H1 (cell line): Measurements from ENCODE around the gene ASB3. TPM values are rescaled to one million over a fixed set of nuclear protein-coding genes. Genes with fewer than 3 reads are reported as not detected.
"Not testable (repeated sequence)": the region's sequence is repeated elsewhere in the genome, so short reads cannot be mapped to it uniquely, and the experiment has no call there.

Experiments
- CTCF ChIA-PET: fragments of 300-600 bp; sonication (Branson Sonifier 250); formaldehyde crosslinking; loops from one replicate; lab custom pipeline; 2021; ENCODE audit not compliant: partially characterized antibody; lab: Charles Lee
- POLR2A ChIA-PET: fragments of 300-600 bp; sonication (Branson Sonifier 250); formaldehyde crosslinking; loops from one replicate; lab custom pipeline; 2021; ENCODE audit warnings: inconsistent platforms; ENCODE audit not compliant: partially characterized antibody; lab: Charles Lee
- DNase-seq, 2 experiments: peaks; one replicate each; pipeline versions ENCODE4 v3.0.0 to v3.0.0-alpha.2; 2010 to 2022; ENCODE audit warnings: low spot score in 2 of 2, low read depth in 1 of 2, mixed read lengths in 1 of 2
- FAIRE-seq: peaks from 2 replicates; lab custom pipeline; 2011; peaks lifted over from hg19 to GRCh38; lab: Jason Lieb, UNC
- H2AFZ ChIP-seq: 2 replicates; pipeline ENCODE4 v1.8.1; 2012; ENCODE audit warnings: low read length, inconsistent platforms
- H2AK5ac ChIP-seq: 2 replicates; pipeline ENCODE4 v1.6.1; 2013; ENCODE audit warnings: low read depth, low read length
- H2BK120ac ChIP-seq: replicated peaks from 2 replicates; pipeline ENCODE3; 2013; ENCODE audit warnings: low read depth, low read length, inconsistent platforms
- H2BK12ac ChIP-seq: 2 replicates; pipeline ENCODE4 v1.6.1; 2013; ENCODE audit warnings: low read depth, low read length
- H2BK15ac ChIP-seq: 2 replicates; pipeline ENCODE4 v1.6.1; 2013; ENCODE audit warnings: low read length
- H2BK20ac ChIP-seq: 2 replicates; pipeline ENCODE4 v1.6.1; 2013; ENCODE audit warnings: low read length
- H2BK5ac ChIP-seq: 2 replicates; pipeline ENCODE4 v1.6.1; 2013; ENCODE audit warnings: low read depth, low read length
- H3K14ac ChIP-seq: 2 replicates; pipeline ENCODE4 v1.6.1; 2013; ENCODE audit warnings: inconsistent platforms; ENCODE audit not compliant: insufficient read length
- H3K18ac ChIP-seq: 2 replicates; pipeline ENCODE4 v1.6.1; 2013; ENCODE audit warnings: low read length; ENCODE audit errors: extremely low read depth
- H3K23ac ChIP-seq: 2 replicates; pipeline ENCODE4 v1.6.1; 2013; ENCODE audit warnings: inconsistent platforms; ENCODE audit not compliant: insufficient read length
- H3K23me2 ChIP-seq: 2 replicates; pipeline ENCODE4 v1.6.1; 2013; ENCODE audit warnings: low read depth, low read length
- H3K27ac ChIP-seq: 2 replicates; pipeline ENCODE4 v1.6.1; 2011; ENCODE audit warnings: low read depth, low read length, inconsistent platforms
- H3K27me3 ChIP-seq, 4 experiments: replicated peaks in 1 of 4; 1 replicate in 1 of 4; 2 replicates in 3 of 4; pipeline versions ENCODE4 v1.6.1 to v1.8.1; 2011 to 2013; ENCODE audit warnings: low read length in 3 of 4, mild to moderate bottlenecking in 3 of 4, inconsistent platforms in 2 of 4, mixed read lengths in 2 of 4, moderate library complexity in 1 of 4; ENCODE audit not compliant: control insufficient read depth in 3 of 4, insufficient read depth in 3 of 4; ENCODE audit errors: extremely low read depth in 1 of 4
- H3K36me3 ChIP-seq, 4 experiments: 2 replicates each; pipeline versions ENCODE4 v1.6.1 to v1.8.1; 2011 to 2013; ENCODE audit warnings: mild to moderate bottlenecking in 4 of 4, low read length in 3 of 4, moderate library complexity in 2 of 4, control low read depth in 1 of 4, inconsistent platforms in 1 of 4; ENCODE audit not compliant: insufficient read depth in 4 of 4, control insufficient read depth in 2 of 4
- H3K4ac ChIP-seq: replicated peaks from 2 replicates; pipeline ENCODE3; 2013; ENCODE audit warnings: low read length, low read depth, mixed read lengths, inconsistent platforms; ENCODE audit not compliant: insufficient read length
- H3K4me1 ChIP-seq, 4 experiments: replicated peaks in 1 of 4; 1 replicate in 1 of 4; 2 replicates in 3 of 4; pipeline versions ENCODE4 v1.6.1 to v1.8.1; 2011 to 2013; ENCODE audit warnings: low read length in 3 of 4, inconsistent platforms in 2 of 4, mixed read lengths in 1 of 4; ENCODE audit not compliant: insufficient read depth in 4 of 4, control insufficient read depth in 3 of 4
- H3K4me2 ChIP-seq, 2 experiments: 2 replicates each; pipeline versions ENCODE4 v1.6.1 to v1.8.1; 2011 to 2013; ENCODE audit warnings: low read depth in 2 of 2, low read length in 2 of 2, control low read depth in 1 of 2, inconsistent platforms in 1 of 2, mild to moderate bottlenecking in 1 of 2; ENCODE audit not compliant: insufficient read depth in 1 of 2
- H3K4me3 ChIP-seq, 4 experiments: fragments of 200-600, 300-600 bp in 1 of 4; sonication (generic), shearing (Covaris generic), sonication (Bioruptor Twin) in 1 of 4; 2 replicates each; pipeline versions ENCODE4 v1.5.1 to v1.8.1; 2011 to 2016; ENCODE audit warnings: low read length in 4 of 4, low read depth in 3 of 4, control low read depth in 2 of 4, inconsistent platforms in 2 of 4, mild to moderate bottlenecking in 2 of 4, mixed read lengths in 1 of 4, moderate library complexity in 1 of 4; ENCODE audit not compliant: insufficient read depth in 2 of 4; ENCODE audit errors: extremely low read depth in 1 of 4
- H3K56ac ChIP-seq: replicated peaks from 2 replicates; pipeline ENCODE3; 2013; ENCODE audit warnings: low read depth, mild to moderate bottlenecking, mixed read lengths, low read length, inconsistent platforms; ENCODE audit not compliant: insufficient read length
- H3K79me1 ChIP-seq: 2 replicates; pipeline ENCODE4 v1.6.1; 2013; ENCODE audit warnings: low read depth, low read length, control low read depth
- H3K79me2 ChIP-seq, 2 experiments: 2 replicates each; pipeline versions ENCODE4 v1.6.1 to v1.8.1; 2012 to 2013; ENCODE audit warnings: low read length in 2 of 2, mild to moderate bottlenecking in 2 of 2, inconsistent platforms in 1 of 2; ENCODE audit not compliant: insufficient read depth in 2 of 2, control insufficient read depth in 1 of 2
- H3K9ac ChIP-seq, 4 experiments: replicated peaks in 1 of 4; 1 replicate in 1 of 4; 2 replicates in 3 of 4; pipeline versions ENCODE4 v1.6.1 to v1.8.1; 2011 to 2013; ENCODE audit warnings: low read depth in 3 of 4, low read length in 3 of 4, control low read depth in 2 of 4, mild to moderate bottlenecking in 2 of 4, moderate library complexity in 2 of 4, inconsistent platforms in 1 of 4; ENCODE audit errors: extremely low read depth in 1 of 4
- H3K9me3 ChIP-seq, 2 experiments: 2 replicates each; pipeline versions ENCODE4 v1.6.1 to v1.8.1; 2012 to 2013; ENCODE audit warnings: mild to moderate bottlenecking in 2 of 2, moderate library complexity in 2 of 2, control low read depth in 1 of 2, inconsistent platforms in 1 of 2, low read depth in 1 of 2, low read length in 1 of 2, mixed read lengths in 1 of 2; ENCODE audit not compliant: insufficient read depth in 2 of 2
- H4K20me1 ChIP-seq, 2 experiments: replicated peaks in 1 of 2; 2 replicates each; pipeline versions ENCODE3 to v1.8.1; 2011 to 2013; ENCODE audit warnings: inconsistent platforms in 2 of 2, low read length in 2 of 2, mild to moderate bottlenecking in 1 of 2; ENCODE audit not compliant: insufficient read depth in 2 of 2, control insufficient read depth in 1 of 2
- H4K5ac ChIP-seq: 2 replicates; pipeline ENCODE4 v1.6.1; 2013; ENCODE audit warnings: low read length, low read depth, mixed read lengths, inconsistent platforms; ENCODE audit not compliant: insufficient read length
- H4K8ac ChIP-seq: 2 replicates; pipeline ENCODE4 v1.8.0; 2013; ENCODE audit warnings: mild to moderate bottlenecking, moderate library complexity, low read length, inconsistent platforms; ENCODE audit not compliant: insufficient read depth; ENCODE audit errors: extremely low read depth
- H4K91ac ChIP-seq: replicated peaks from 2 replicates; pipeline ENCODE3; 2013; ENCODE audit warnings: low read length, mixed read lengths, inconsistent platforms; ENCODE audit not compliant: insufficient read length
- WGBS, 2 experiments: shearing (Covaris generic) in 1 of 2; methylation state at CpG; one replicate each; pipeline versions ENCODE4 v1.1.6 to v1.1.7; 2013 to 2015; ENCODE audit warnings: low lambda C conversion rate in 2 of 2, mixed read lengths in 2 of 2, inconsistent platforms in 1 of 2, low coverage in 1 of 2, missing lambda C conversion rate in 1 of 2; ENCODE audit not compliant: insufficient replicate concordance in 2 of 2, insufficient coverage in 1 of 2, insufficient read length in 1 of 2; ENCODE audit errors: extremely low coverage in 1 of 2, missing lambda C conversion rate in 1 of 2; 5-methylcytosine and 5-hydroxymethylcytosine counted together
- polyA plus RNA-seq, 7 experiments: library from polyadenylated mRNA; depleted of rRNA in 3 of 7; stranded (reverse) in 5 of 7; unstranded in 2 of 7; fragments of >200 nt in 5 of 7; fragments of 200-250 nt in 2 of 7; gene quantifications; 1 replicate in 5 of 7; 2 replicates in 1 of 7; 4 replicates in 1 of 7; pipeline versions ENCODE4 v1.2.1 to v1.2.3, GENCODE V29; 2011 to 2013; ENCODE audit warnings: missing spikeins in 2 of 7, mixed read lengths in 2 of 7
- total RNA-seq: library from RNA; stranded (reverse); fragmentation: NEBNext Ultra II Directional; extraction: Animal tissue kit (Norgen Biotek cat#: 25700); gene quantifications from 2 replicates; pipeline ENCODE4 v1.2.1, GENCODE V29; 2021

ASB3 gene
- total and polyA plus RNA-seq, 2 of the 8 experiments (the other 6 are each of a cell fraction or from before 2014, with no cell fraction given) = 22.6 to 25.4 TPM

DNA sequence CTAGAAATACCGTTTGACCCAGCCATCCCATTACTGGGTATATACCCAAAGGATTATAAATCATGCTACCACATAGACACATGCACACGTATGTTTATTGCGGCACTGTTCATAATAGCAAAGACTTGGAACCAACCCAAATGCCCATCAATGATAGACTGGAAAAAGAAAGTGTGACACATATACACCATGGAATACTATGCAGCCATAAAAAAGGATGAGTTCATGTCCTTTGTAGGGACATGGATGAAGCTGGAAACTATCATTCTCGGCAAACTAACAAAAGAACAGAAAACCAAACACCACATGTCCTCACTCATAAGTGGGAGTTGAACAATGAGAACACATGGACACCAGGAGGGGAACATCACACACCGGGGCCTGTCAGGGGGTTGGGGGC, 119.6 kb downstream of the ASB3 start:
- CTCF ChIA-PET, H2AK5ac ChIP-seq, DNase-seq, FAIRE-seq, H3K27me3 ChIP-seq, H3K79me2 ChIP-seq, H2BK12ac ChIP-seq, H3K4me1 ChIP-seq, H3K79me1 ChIP-seq, H2BK20ac ChIP-seq, H3K4me2 ChIP-seq, H2BK120ac ChIP-seq, H3K9ac ChIP-seq, H2BK15ac ChIP-seq, H2BK5ac ChIP-seq, H3K4me3 ChIP-seq, H4K5ac ChIP-seq, POLR2A ChIA-PET, H3K9me3 ChIP-seq, H3K14ac ChIP-seq, H2AFZ ChIP-seq, H3K18ac ChIP-seq, H3K23ac ChIP-seq, H3K23me2 ChIP-seq, H3K36me3 ChIP-seq, H3K27ac ChIP-seq, H4K91ac ChIP-seq, H3K4ac ChIP-seq, H4K20me1 ChIP-seq, H3K56ac ChIP-seq, H4K8ac ChIP-seq: not testable (repeated sequence)
- 97% methylated on average over 5 of the region's 5 CpGs; no CpG with 5 or more reads in 1 of the 2 experiments for WGBS, 2 experiments
